GM18951 (cell line): ENCODE results near the gene SREK1IP1.

Source experiments
- POLR2A ChIP-seq: IDR thresholded peaks from 4 replicates; pipeline ENCODE4 v1.6.1; 2011; ENCODE audit warnings: mild to moderate bottlenecking; ENCODE audit not compliant: insufficient read length, insufficient read depth; ENCODE audit errors: extremely low read depth
- in situ Hi-C: fragments of 300-500 bp; cut with MboI; formaldehyde crosslinking; loops from one replicate; pipeline ENCODE4 v1.12.0; 2022; ENCODE audit warnings: low sequenced_read_pairs, mixed read lengths, inconsistent platforms; ENCODE audit not compliant: unreplicated experiment

SREK1IP1 gene

GRCh38 chr5:64786372-64786771 lies 17.9 kb upstream of the SREK1IP1 start:
- in situ Hi-C loops, result loop anchor here (10.0 kb wide), 1 partner anchor 152 kb away; no protein-coding TSS in a partner anchor
- no peak for TF ChIP-seq POLR2A

DNA sequence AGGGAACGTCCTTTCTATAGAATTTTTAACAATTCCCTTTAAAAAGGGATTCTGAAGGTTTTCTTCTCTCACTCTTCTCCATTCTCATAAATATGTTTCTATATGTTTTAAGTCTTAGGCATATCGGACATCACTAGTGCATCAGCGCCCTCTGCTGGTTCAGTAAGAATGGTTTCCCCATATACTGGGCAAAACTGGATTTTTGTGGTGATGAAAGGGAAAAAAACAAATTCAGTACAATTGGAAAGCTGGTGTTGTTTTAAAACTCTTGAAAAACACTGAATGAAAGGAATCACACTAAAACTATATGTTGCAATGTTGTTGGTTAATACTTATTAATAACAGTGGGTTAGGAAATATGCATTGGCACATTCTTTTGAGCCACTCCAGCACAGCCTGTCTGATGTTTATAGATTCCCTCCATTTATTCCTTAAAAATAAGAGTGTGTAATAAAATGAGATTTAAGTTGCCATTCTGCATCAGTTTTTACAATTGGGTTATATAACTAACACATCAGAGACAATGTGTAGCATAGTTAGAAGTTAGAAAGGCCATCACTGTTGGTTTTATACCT lies 16.0 kb upstream of the SREK1IP1 start:
- TF ChIP-seq POLR2A, result no peak
- in situ Hi-C loops, result loop anchor here (10.0 kb wide), 1 partner anchor 150 kb away; no protein-coding TSS in a partner anchor

DNA sequence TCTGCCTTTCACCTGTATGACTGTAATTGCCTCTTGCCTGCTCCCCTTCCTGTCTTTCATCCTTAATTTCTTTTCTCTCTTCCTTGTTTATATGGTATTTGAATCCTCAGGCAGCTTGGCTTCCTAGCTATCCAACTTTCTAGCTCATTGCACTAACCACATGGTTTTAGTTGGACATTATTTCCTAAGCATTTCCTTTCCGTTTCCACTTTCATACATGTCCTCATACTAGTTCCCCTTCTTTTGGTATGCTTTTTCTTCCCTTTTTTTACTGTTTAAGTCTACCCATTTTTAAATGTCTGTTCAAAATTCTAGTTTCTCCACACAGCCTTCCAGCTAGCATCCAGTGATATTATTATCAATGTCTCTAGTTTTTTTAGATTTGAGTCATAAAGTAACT lies 6.8 kb upstream of the SREK1IP1 start:
- in situ Hi-C loops, result no loop called here

DNA sequence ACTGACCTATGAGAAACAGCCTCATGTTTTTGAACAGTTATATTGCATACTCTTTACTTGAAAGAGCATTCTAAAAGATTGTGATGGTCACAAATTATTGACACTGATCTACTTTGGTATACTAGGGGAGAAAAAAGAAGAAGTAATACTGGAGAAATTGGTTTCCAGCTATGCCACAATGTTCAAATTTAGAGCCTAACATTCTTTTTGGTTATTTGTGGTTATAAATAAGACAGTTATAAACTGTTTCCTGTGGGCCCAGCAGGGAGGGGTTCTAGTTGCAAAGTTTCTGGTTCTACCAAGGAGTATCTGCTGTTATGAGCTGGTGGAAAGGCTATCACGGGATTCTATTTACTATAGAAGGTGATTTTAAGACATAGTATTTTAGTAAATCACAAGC lies 5.0 kb upstream of the SREK1IP1 start:
- TF ChIP-seq POLR2A, result no peak
- in situ Hi-C loops, result no loop called here

More for the DNA sequence above, 6.8 kb upstream of the SREK1IP1 start:
- TF ChIP-seq POLR2A, result no peak

DNA sequence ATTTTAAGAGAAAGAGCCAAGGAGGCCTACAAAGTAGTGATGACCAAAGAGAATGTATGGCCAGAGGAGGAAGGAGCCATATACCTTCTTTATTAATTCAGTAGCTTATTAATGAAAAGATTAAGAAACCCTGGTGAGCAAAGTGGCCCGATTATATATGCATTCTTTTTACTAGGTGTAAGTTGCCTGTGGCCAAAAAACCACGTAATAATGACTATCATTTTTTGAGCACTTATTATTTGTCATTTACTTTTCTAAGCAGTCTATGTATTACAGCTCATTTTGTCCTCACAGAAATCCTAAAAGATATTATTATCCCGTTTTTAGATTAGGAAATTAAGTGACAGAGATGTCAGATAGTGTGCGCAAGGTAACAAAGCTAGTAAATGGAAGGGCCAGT lies 3.2 kb upstream of the SREK1IP1 start:
- TF ChIP-seq POLR2A, result no peak
- in situ Hi-C loops, result no loop called here

DNA sequence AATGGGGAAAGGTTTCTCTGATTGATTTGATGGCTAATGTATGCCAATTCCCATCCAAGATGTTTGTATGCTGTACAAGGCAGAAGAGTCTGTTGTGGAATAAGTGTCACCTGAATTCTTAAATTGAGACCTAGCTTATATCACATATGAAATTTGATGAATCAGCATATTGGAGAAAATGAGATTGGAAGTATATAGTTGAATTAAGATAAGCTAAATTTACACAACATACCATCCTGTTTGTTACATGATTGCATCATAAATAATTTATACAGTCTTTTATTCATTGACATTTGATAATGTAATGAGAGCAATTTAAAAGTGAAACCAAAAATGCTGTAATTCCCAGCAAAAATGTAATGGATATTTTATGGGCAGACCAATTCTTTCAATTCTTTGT lies 1.4 kb upstream of the SREK1IP1 start:
- no peak for TF ChIP-seq POLR2A

DNA sequence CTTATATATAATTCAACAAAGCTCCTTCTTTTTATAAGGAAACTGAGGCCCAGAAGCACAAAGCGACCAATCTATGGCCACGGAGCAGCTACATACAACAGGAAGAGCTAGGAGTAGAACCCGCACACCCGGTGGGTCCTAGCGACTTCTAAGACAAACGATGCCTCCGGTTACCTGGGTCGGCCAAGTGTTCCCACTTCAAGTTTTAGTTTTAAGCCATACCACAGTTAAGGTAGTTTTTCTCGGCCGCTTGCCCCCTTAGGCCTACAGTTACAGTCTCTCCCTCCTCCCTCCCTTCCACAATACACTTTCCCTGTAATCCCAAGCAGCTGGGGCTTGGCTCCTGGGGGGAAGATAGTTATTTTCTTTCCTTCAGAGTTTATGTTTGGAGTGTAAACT lies 533 bp downstream of the SREK1IP1 start:
- in situ Hi-C loops, result no loop called here

More for the DNA sequence above, 1.4 kb upstream of the SREK1IP1 start:
- in situ Hi-C loops, result no loop called here

DNA sequence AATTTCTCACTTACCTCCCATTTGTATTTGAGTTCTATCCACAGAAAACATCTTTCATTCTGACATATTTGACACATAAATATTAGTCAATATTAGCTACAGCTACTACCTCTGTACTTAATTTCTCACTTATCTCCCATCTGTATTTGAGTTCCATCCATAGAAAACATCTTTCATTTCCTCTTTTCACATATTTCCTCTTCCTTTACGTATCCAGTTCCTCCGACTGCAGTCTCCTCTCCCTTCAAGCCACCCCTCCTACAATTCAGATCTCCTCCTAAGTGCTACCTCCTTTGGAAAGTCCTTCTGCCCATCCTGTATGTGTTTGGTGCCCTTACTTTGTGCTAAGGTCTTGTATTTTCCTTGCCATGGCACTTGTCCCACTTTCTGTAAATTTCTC lies 1.6 kb downstream of the SREK1IP1 start:
- in situ Hi-C loops, result no loop called here

More for the DNA sequence above, 533 bp downstream of the SREK1IP1 start:
- TF ChIP-seq POLR2A, result no peak

DNA sequence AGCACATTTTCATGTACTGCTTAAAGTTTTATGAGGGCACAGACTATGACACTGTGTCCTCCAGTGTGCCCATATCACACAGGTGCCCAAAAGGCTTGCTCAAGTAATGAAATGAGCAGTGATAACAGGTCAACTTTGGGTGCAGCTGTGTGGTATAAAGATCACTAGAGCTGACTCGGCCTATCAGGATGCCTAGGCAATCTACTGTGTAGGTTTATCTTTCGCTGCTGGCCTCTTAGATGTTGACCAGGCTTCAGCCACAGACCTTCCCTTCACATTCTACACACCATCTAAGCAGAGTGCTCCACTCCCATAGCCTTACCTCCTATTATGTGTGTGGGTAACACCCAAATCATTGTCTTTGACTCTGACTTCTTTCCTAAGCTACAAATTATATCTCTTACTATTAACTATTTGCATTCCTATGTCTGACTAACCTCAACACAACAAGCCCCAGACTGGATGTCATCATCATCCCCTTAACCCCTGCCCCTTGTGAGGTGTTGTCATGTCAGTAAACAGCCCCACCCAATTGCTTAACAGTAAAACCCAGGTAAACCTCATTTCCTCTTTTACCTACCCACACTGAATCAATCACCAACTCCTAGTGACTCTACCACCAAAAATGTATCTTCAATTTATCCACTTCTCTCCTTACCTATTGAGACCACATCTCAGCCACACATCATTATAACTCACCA lies 2.5 kb downstream of the SREK1IP1 start:
- no peak for TF ChIP-seq POLR2A
- in situ Hi-C loops, result no loop called here

More for the DNA sequence above, 1.6 kb downstream of the SREK1IP1 start:
- TF ChIP-seq POLR2A, result no peak

GRCh38 chr5:64763948-64764503 lies 4.5 kb downstream of the SREK1IP1 start:
- no peak for TF ChIP-seq POLR2A
- in situ Hi-C loops, result no loop called here

- TF ChIP-seq POLR2A, result no peak
- in situ Hi-C loops, result no loop called here
Measured at GRCh38 chr5:64759960-64760660, 8.4 kb downstream of the SREK1IP1 start.

DNA sequence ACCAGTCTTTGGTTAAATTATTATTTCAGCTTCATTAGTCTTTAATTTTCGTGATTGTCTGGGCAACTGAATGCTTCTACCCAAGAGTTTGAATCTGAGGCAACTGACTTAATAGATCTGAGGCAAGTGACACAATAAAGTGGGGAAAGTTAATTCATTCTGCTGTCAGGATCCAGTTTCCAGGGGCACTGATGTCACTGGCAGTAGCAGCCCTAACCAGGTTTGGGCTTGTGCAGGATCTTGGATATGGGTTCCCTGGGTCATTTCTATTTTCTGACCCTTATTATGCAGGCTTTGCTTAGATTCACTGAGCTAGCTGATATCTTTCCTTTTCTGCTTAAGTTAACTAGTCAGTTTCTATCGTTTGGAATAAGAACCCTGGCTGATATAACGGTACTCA lies 9.6 kb downstream of the SREK1IP1 start:
- TF ChIP-seq POLR2A, result no peak
- in situ Hi-C loops, result no loop called here

DNA sequence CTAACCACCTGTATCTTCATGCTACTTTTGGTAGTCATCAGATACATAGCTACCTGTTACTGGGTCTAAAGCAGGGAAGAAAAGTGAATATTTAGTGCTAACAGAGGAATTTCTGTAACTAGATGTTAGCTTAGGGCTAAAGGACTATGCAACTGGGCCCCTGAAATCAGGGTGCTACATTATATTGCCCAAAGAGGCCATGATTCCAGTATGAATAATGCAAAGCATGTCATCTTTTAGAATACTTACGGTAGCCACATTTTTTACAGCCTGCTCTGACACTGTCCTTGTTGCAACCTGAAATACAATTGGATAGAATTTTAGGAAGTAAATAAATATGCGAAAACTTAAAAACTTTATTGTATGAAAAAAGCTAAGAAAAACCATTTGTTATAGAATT lies 14.4 kb downstream of the SREK1IP1 start:
- in situ Hi-C loops, result no loop called here

GRCh38 chr5:64749385-64749784 lies 19.1 kb downstream of the SREK1IP1 start:
- in situ Hi-C loops, result no loop called here

More for the DNA sequence above, 14.4 kb downstream of the SREK1IP1 start:
- TF ChIP-seq POLR2A, result no peak

GRCh38 chr5:64746446-64746845 lies 22.0 kb downstream of the SREK1IP1 start:
- TF ChIP-seq POLR2A, result no peak
- in situ Hi-C loops, result no loop called here

More at GRCh38 chr5:64749385-64749784, 19.1 kb downstream of the SREK1IP1 start:
- no peak for TF ChIP-seq POLR2A
